Brain pericyte (primary cell): ENCODE measurements around the gene MTM1.

ENCODE experiments used
- DNase-seq: peaks from one replicate; pipeline ENCODE4 v3.0.0-alpha.2; 2012; ENCODE audit warnings: low read depth, low spot score

MTM1 gene

GRCh38 chrX:150602743-150603142 is 34.3 kb downstream of the MTM1 start:
- no peak for DNase-seq

- no peak for DNase-seq
These were observed 37.2 kb downstream of the MTM1 start for GRCh38 chrX:150605603-150606002.

GRCh38 chrX:150607201-150607600 is 38.8 kb downstream of the MTM1 start:
- DNase-seq: no peak

GRCh38 chrX:150610043-150610442 is 41.6 kb downstream of the MTM1 start:
- no peak for DNase-seq

- DNase-seq: no peak
These were observed 42.0 kb downstream of the MTM1 start for GRCh38 chrX:150610446-150610845.

GRCh38 chrX:150615356-150615755 is 46.9 kb downstream of the MTM1 start:
- DNase-seq: no peak

- DNase-seq: no peak
These were observed 47.9 kb downstream of the MTM1 start for GRCh38 chrX:150616179-150616862.

GRCh38 chrX:150616863-150617198 is 48.4 kb downstream of the MTM1 start:
- DNase-seq: no peak

- no peak for DNase-seq
These were observed 53.2 kb downstream of the MTM1 start for GRCh38 chrX:150621652-150622051.

GRCh38 chrX:150623583-150623982 is 55.2 kb downstream of the MTM1 start:
- no peak for DNase-seq

- DNase-seq: no peak
These were observed 56.7 kb downstream of the MTM1 start for GRCh38 chrX:150625097-150625496.

- DNase-seq: no peak
These were observed 57.5 kb downstream of the MTM1 start for GRCh38 chrX:150625875-150626274.

GRCh38 chrX:150627957-150628356 is 59.5 kb downstream of the MTM1 start:
- DNase-seq: no peak

- no peak for DNase-seq
These were observed 67.5 kb downstream of the MTM1 start for GRCh38 chrX:150635952-150636351.

GRCh38 chrX:150642423-150642822 is 74.0 kb downstream of the MTM1 start:
- DNase-seq: no peak

- no peak for DNase-seq
These were observed 74.8 kb downstream of the MTM1 start for GRCh38 chrX:150643271-150643670.

- no peak for DNase-seq
These were observed 75.5 kb downstream of the MTM1 start for GRCh38 chrX:150643958-150644357.

- DNase-seq: no peak
These were observed 76.0 kb downstream of the MTM1 start for GRCh38 chrX:150644422-150644821.

GRCh38 chrX:150647331-150647730 is 78.9 kb downstream of the MTM1 start:
- DNase-seq: no peak

- DNase-seq: no peak
These were observed 80.0 kb downstream of the MTM1 start for GRCh38 chrX:150648296-150648940.

- no peak for DNase-seq
These were observed 80.9 kb downstream of the MTM1 start for GRCh38 chrX:150649096-150649870.

- DNase-seq: no peak
These were observed 83.5 kb downstream of the MTM1 start for GRCh38 chrX:150651906-150652305.

- no peak for DNase-seq
These were observed 87.4 kb downstream of the MTM1 start for GRCh38 chrX:150655788-150656187.
